Measurements from ENCODE around the gene CTIF. TPM values are rescaled to one million over a fixed set of nuclear protein-coding genes. Genes with fewer than 3 reads are reported as not detected.

Gene CTIF
- total and polyA plus RNA-seq, 2 experiments from 2014 or later: 8.6 to 14.4 TPM

DNA sequence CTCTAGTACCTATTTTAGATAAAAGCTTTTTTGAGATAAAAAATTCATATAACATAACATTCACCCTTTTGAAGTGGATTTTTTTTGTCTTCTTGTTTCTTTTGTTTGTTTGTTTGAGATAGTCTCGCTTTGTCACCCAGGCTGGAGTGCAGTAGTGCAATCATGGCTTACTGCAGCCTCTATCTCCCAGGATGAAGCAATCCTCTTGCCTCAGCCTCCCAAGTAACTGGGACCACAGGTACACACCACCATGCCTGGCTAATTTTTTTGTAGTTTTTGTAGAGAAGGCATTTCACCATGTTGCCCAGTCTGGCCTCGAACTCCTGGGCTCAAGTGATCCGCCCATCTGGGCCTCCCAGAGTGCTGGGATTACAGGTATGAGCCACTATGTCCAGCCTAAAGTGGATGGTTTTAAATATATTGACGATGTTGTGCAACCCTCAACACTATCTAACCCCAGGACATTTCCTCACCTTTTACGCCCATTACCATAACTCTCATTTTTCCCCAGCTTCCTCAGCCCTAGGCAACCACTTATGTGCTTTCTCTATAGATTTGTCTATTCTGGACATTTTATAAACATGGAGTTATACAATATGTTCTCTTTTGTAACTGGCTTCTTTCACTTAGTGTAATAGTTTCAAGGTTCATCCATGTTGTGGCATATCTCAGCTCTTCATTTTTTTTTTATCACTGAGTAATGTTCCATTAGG, 38.8 kb downstream of the CTIF start:
- H3K79me2 ChIP-seq (replicated peaks; ENCODE audit: insufficient read depth): peaks cover 46% of the 10 kb centered on the region
- Mint-ChIP-seq H3K4me3 (no peak overlapping the region), H3K27ac (no peak overlapping the region), H3K36me3 (ENCODE audit: low read depth) (peaks cover 11% of the 10 kb centered on the region), H3K9me3 (no peaks in the 10 kb centered on the region), H3K27me3 (ENCODE audit: insufficient read depth, low read depth, poor library complexity) (peaks cover 5% of the 10 kb centered on the region), H3K4me1 (peaks cover 32% of the 10 kb centered on the region)
- H4K20me1 ChIP-seq (replicated peaks; ENCODE audit: insufficient read depth): no peaks in the 10 kb centered on the region; the same call in 1 of the 2 replicates
- H3K36me3 ChIP-seq (ENCODE audit: insufficient read depth): peaks cover 10% of the 10 kb centered on the region; the same call in 1 of the 2 replicates
- no peak overlapping the region for H2AFZ ChIP-seq
- DNase-seq (ENCODE audit: low spot score) (no peak), ATAC-seq (no peak)
- no peak overlapping the region for H3K4me3 ChIP-seq
- no peaks in the 10 kb centered on the region for H3F3A ChIP-seq (replicated peaks; ENCODE audit: low read depth)
- TF ChIP-seq, protein P1, sequence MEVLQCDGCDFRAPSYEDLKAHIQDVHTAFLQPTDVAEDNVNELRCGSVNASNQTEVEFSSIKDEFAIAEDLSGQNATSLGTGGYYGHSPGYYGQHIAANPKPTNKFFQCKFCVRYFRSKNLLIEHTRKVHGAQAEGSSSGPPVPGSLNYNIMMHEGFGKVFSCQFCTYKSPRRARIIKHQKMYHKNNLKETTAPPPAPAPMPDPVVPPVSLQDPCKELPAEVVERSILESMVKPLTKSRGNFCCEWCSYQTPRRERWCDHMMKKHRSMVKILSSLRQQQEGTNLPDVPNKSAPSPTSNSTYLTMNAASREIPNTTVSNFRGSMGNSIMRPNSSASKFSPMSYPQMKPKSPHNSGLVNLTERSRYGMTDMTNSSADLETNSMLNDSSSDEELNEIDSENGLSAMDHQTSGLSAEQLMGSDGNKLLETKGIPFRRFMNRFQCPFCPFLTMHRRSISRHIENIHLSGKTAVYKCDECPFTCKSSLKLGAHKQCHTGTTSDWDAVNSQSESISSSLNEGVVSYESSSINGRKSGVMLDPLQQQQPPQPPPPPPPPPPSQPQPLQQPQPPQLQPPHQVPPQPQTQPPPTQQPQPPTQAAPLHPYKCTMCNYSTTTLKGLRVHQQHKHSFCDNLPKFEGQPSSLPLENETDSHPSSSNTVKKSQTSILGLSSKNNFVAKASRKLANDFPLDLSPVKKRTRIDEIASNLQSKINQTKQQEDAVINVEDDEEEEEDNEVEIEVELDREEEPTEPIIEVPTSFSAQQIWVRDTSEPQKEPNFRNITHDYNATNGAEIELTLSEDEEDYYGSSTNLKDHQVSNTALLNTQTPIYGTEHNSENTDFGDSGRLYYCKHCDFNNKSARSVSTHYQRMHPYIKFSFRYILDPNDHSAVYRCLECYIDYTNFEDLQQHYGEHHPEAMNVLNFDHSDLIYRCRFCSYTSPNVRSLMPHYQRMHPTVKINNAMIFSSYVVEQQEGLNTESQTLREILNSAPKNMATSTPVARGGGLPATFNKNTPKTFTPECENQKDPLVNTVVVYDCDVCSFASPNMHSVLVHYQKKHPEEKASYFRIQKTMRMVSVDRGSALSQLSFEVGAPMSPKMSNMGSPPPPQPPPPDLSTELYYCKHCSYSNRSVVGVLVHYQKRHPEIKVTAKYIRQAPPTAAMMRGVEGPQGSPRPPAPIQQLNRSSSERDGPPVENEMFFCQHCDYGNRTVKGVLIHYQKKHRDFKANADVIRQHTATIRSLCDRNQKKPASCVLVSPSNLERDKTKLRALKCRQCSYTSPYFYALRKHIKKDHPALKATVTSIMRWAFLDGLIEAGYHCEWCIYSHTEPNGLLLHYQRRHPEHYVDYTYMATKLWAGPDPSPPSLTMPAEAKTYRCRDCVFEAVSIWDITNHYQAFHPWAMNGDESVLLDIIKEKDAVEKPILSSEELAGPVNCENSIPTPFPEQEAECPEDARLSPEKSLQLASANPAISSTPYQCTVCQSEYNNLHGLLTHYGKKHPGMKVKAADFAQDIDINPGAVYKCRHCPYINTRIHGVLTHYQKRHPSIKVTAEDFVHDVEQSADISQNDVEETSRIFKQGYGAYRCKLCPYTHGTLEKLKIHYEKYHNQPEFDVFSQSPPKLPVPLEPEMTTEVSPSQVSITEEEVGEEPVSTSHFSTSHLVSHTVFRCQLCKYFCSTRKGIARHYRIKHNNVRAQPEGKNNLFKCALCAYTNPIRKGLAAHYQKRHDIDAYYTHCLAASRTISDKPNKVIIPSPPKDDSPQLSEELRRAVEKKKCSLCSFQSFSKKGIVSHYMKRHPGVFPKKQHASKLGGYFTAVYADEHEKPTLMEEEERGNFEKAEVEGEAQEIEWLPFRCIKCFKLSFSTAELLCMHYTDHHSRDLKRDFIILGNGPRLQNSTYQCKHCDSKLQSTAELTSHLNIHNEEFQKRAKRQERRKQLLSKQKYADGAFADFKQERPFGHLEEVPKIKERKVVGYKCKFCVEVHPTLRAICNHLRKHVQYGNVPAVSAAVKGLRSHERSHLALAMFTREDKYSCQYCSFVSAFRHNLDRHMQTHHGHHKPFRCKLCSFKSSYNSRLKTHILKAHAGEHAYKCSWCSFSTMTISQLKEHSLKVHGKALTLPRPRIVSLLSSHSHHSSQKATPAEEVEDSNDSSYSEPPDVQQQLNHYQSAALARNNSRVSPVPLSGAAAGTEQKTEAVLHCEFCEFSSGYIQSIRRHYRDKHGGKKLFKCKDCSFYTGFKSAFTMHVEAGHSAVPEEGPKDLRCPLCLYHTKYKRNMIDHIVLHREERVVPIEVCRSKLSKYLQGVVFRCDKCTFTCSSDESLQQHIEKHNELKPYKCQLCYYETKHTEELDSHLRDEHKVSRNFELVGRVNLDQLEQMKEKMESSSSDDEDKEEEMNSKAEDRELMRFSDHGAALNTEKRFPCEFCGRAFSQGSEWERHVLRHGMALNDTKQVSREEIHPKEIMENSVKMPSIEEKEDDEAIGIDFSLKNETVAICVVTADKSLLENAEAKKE (CRISPR knock-in tag; IDR thresholded peaks at IDR 0.05): no peak
- TF ChIP-seq NANOG (IDR thresholded peaks at IDR 0.05; ENCODE audit: borderline replicate concordance) (no peak), ZNF331 (CRISPR knock-in tag; IDR thresholded peaks at IDR 0.05; ENCODE audit: low read depth) (no peak), EZH2 (IDR thresholded peaks at IDR 0.05; ENCODE audit: low read depth, unreplicated experiment) (no peak), JUNB (IDR thresholded peaks at IDR 0.05; ENCODE audit: unreplicated experiment) (no peak), ZNF114 (CRISPR knock-in tag; IDR thresholded peaks at IDR 0.05) (no peak), CREB1 (CRISPR knock-in tag; IDR thresholded peaks at IDR 0.05; ENCODE audit: low read depth) (no peak), STAT1 (IDR thresholded peaks at IDR 0.05; ENCODE audit: unreplicated experiment) (no peak), EZH2phosphoT487 (IDR thresholded peaks at IDR 0.05; ENCODE audit: unreplicated experiment) (no peak), POLR2AphosphoS5 (IDR thresholded peaks at IDR 0.05; ENCODE audit: low read depth) (no peak)
- TF ChIP-seq, protein P2, sequence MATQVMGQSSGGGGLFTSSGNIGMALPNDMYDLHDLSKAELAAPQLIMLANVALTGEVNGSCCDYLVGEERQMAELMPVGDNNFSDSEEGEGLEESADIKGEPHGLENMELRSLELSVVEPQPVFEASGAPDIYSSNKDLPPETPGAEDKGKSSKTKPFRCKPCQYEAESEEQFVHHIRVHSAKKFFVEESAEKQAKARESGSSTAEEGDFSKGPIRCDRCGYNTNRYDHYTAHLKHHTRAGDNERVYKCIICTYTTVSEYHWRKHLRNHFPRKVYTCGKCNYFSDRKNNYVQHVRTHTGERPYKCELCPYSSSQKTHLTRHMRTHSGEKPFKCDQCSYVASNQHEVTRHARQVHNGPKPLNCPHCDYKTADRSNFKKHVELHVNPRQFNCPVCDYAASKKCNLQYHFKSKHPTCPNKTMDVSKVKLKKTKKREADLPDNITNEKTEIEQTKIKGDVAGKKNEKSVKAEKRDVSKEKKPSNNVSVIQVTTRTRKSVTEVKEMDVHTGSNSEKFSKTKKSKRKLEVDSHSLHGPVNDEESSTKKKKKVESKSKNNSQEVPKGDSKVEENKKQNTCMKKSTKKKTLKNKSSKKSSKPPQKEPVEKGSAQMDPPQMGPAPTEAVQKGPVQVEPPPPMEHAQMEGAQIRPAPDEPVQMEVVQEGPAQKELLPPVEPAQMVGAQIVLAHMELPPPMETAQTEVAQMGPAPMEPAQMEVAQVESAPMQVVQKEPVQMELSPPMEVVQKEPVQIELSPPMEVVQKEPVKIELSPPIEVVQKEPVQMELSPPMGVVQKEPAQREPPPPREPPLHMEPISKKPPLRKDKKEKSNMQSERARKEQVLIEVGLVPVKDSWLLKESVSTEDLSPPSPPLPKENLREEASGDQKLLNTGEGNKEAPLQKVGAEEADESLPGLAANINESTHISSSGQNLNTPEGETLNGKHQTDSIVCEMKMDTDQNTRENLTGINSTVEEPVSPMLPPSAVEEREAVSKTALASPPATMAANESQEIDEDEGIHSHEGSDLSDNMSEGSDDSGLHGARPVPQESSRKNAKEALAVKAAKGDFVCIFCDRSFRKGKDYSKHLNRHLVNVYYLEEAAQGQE (IDR thresholded peaks at IDR 0.05; ENCODE audit: unreplicated experiment): no peak
- TF ChIP-seq, protein P3, sequence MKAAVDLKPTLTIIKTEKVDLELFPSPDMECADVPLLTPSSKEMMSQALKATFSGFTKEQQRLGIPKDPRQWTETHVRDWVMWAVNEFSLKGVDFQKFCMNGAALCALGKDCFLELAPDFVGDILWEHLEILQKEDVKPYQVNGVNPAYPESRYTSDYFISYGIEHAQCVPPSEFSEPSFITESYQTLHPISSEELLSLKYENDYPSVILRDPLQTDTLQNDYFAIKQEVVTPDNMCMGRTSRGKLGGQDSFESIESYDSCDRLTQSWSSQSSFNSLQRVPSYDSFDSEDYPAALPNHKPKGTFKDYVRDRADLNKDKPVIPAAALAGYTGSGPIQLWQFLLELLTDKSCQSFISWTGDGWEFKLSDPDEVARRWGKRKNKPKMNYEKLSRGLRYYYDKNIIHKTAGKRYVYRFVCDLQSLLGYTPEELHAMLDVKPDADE (IDR thresholded peaks at IDR 0.05): no peak
- TF ChIP-seq, protein P4, sequence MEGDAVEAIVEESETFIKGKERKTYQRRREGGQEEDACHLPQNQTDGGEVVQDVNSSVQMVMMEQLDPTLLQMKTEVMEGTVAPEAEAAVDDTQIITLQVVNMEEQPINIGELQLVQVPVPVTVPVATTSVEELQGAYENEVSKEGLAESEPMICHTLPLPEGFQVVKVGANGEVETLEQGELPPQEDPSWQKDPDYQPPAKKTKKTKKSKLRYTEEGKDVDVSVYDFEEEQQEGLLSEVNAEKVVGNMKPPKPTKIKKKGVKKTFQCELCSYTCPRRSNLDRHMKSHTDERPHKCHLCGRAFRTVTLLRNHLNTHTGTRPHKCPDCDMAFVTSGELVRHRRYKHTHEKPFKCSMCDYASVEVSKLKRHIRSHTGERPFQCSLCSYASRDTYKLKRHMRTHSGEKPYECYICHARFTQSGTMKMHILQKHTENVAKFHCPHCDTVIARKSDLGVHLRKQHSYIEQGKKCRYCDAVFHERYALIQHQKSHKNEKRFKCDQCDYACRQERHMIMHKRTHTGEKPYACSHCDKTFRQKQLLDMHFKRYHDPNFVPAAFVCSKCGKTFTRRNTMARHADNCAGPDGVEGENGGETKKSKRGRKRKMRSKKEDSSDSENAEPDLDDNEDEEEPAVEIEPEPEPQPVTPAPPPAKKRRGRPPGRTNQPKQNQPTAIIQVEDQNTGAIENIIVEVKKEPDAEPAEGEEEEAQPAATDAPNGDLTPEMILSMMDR (conservative IDR thresholded peaks at IDR 0.05; ENCODE audit: low read depth in 2 of 2): no peak
- peaks cover 18% of the 10 kb centered on the region for H3K4me1 ChIP-seq (ENCODE audit: insufficient read depth)
- no peak overlapping the region for H3K27ac ChIP-seq (ENCODE audit: low read depth)
- no peak overlapping the region for H3K4me2 ChIP-seq
- H3K9me2 ChIP-seq (ENCODE audit: insufficient read depth): 0 out of 2 replicates have a peak, but pooled peaks cover 7% of the 10 kb centered on the region
- H3K27me3 ChIP-seq (ENCODE audit: insufficient read depth): no peaks in the 10 kb centered on the region
